T-helper 2 cell treated with Interferon-gamma antibody and Interleukin-4, amounts not matched to agents 5 μg/mL and 100 μg/mL, for 36 hours (primary cell): ENCODE measurements around the gene ADCY2.

ENCODE experiments used
- DNase-seq: peaks from one replicate; pipeline ENCODE4 v3.0.0; 2021; ENCODE audit warnings: low spot score
- H3K27ac Mint-ChIP-seq: one replicate; pipeline ENCODE4 v1.8.0; 2021; ENCODE audit warnings: mild to moderate bottlenecking, mixed read lengths
- H3K27me3 Mint-ChIP-seq: one replicate; pipeline ENCODE4 v1.8.0; 2021; ENCODE audit warnings: low read depth, mixed read lengths
- H3K36me3 Mint-ChIP-seq: one replicate; pipeline ENCODE4 v1.8.0; 2021; ENCODE audit warnings: low read depth, mixed read lengths
- H3K4me1 Mint-ChIP-seq: one replicate; pipeline ENCODE4 v1.8.0; 2021; ENCODE audit warnings: low read depth, mixed read lengths
- H3K4me3 Mint-ChIP-seq: one replicate; pipeline ENCODE4 v1.8.0; 2022; ENCODE audit warnings: mild to moderate bottlenecking, moderate library complexity, mixed read lengths
- H3K9me3 Mint-ChIP-seq: one replicate; pipeline ENCODE4 v1.8.0; 2021; ENCODE audit warnings: mixed read lengths

The ADCY2 gene

DNA sequence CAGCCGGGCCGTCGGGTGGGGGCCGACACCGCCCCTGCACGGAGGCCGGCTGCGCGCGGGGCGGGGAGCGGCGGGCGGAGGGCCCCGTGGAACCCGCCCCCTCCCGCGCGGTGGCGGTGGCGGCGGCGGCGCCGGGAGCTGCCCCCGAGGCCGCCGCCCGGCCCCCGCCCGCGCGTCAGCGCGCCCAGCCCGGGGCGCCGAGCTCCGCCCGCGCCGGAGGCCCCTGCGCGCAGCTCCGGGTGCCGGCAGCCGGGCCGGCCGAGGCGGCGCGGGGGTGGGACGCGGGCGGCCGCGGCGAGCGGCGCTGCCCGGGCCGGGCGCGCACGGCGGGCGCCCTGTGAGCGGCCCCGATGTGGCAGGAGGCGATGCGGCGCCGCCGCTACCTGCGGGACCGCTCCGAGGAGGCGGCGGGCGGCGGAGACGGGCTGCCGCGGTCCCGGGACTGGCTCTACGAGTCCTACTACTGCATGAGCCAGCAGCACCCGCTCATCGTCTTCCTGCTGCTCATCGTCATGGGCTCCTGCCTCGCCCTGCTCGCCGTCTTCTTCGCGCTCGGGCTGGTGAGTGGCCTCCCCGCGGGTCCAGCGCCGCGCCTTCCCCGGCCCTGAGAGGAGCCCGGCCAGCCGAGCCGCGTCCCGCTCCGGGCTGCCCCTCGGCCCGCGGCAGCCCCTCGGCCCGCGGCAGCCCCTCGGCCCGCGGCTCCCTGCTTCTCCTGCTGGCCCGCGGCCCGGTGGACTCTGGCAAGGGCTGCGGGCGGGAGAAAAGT lies at the start of gene ADCY2:
TSS of gene ADCY2 (plus strand) at position 192 of the 766 bp plus-strand sequence. CDS start at position 351, 159 bp downstream.
- Mint-ChIP-seq H3K4me1 (peaks cover 3% of the 10 kb centered on the region), H3K4me3 (no peak within 1 kb of the TSS)
- no peak for DNase-seq

GRCh38 chr5:7347377-7347776 lies 48.6 kb upstream of the ADCY2 start:
- H3K4me3 Mint-ChIP-seq = no peak overlapping the region
- H3K9me3 Mint-ChIP-seq = peaks cover 7% of the 10 kb centered on the region
- H3K27me3 Mint-ChIP-seq = no peaks in the 10 kb centered on the region
- H3K4me1 Mint-ChIP-seq = no peaks in the 10 kb centered on the region
- no peaks in the 10 kb centered on the region for H3K36me3 Mint-ChIP-seq
- H3K27ac Mint-ChIP-seq = no peak overlapping the region
- DNase-seq = no peak

More for the DNA sequence above, at the start of gene ADCY2:
- H3K27ac Mint-ChIP-seq = no peak within 1 kb of the TSS
- no peaks in the 10 kb centered on the region for H3K36me3 Mint-ChIP-seq
- H3K27me3 Mint-ChIP-seq = peaks cover 40% of the 10 kb centered on the region
- H3K9me3 Mint-ChIP-seq = no peaks in the 10 kb centered on the region

DNA sequence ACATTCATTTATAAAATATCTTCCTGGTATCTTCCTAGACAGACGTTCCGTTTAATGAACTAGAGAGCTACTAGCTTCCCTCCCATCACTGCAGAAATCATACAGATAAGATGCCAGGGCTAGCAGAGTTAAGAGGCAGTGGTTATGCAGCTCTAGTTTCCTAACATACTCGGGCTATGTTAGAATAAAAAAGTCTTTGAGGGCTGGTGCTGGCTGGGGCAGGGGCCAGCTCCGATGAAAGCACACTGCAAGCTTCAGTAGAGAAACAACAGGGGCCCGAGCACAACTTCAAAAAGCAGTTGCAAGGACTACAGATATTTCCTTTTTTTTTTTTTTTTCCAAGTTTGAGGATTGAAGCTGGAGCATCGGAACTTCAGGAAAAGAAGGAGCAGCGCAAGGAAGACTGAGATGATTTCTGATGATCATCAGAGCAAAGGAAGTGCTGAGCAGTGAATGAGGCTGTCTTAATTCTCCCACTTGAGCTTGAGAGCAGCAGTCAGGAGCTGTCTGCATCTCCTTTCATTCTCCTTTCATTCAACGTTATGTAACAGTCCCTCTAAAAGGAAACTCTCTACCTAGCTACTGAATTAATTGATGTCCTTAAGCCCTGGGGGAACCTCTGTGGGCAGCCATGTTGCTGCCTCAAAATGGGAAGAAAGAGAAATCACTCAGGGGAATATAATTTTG lies 47.6 kb upstream of the ADCY2 start:
- DNase-seq = no peak
- H3K4me1 Mint-ChIP-seq = no peaks in the 10 kb centered on the region
- no peaks in the 10 kb centered on the region for H3K36me3 Mint-ChIP-seq
- H3K27ac Mint-ChIP-seq = no peak overlapping the region
- peaks cover 6% of the 10 kb centered on the region for H3K9me3 Mint-ChIP-seq
- no peaks in the 10 kb centered on the region for H3K27me3 Mint-ChIP-seq
- H3K4me3 Mint-ChIP-seq = no peak overlapping the region

DNA sequence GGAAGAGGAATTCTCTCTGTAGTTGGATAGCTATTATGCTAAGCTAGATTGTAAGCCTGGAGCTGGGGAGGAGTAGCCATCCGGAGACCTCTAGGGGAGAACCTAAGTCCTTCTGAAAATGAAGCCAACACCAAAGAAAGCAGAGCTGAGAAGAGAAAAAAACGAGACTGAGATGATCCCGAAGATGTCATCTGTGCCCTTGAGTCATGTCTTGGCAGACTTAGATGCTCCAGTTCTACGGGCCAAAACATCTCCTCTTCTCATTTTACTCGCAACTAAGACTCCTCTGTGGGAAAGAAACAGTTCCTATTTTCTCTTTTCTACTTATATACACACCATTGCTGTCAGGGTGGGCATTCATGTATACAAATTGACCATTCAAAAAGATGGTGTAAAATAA lies 34.3 kb upstream of the ADCY2 start:
- Mint-ChIP-seq H3K9me3 (no peaks in the 10 kb centered on the region), H3K27ac (no peak overlapping the region), H3K27me3 (no peaks in the 10 kb centered on the region), H3K36me3 (no peaks in the 10 kb centered on the region), H3K4me3 (no peak overlapping the region), H3K4me1 (no peaks in the 10 kb centered on the region)
- no peak for DNase-seq

DNA sequence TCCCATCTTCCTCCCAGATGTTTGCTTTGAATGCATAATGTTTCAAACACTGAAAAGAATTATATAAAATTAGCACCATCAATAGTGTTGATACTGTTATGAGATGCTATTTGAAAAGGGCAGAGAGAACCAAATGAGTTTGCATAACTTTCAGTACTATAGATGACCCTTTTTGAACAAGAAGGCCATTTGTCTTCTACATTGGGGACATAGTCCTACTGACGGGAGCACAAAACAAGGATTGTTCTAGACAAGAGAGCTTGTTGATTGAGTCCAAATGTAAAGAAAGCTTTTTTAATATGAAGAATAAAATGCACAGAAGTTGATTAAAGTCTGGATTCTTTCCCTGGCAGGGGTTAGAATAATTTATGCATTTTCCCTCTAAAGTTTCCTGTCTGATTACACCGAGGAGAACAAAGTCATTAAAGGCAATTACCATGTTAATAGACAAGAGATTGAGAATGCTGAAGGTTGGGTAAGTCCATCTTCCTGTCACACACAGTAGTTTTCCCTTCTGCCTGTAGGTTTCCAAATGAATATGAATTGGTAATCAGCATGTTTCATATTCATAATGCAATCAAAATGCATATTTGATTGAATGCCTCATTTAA lies 32.8 kb upstream of the ADCY2 start:
- H3K9me3 Mint-ChIP-seq = no peaks in the 10 kb centered on the region
- no peaks in the 10 kb centered on the region for H3K27me3 Mint-ChIP-seq
- no peaks in the 10 kb centered on the region for H3K4me1 Mint-ChIP-seq
- no peak for DNase-seq
- H3K4me3 Mint-ChIP-seq = no peak overlapping the region
- H3K36me3 Mint-ChIP-seq = no peaks in the 10 kb centered on the region
- no peak overlapping the region for H3K27ac Mint-ChIP-seq

DNA sequence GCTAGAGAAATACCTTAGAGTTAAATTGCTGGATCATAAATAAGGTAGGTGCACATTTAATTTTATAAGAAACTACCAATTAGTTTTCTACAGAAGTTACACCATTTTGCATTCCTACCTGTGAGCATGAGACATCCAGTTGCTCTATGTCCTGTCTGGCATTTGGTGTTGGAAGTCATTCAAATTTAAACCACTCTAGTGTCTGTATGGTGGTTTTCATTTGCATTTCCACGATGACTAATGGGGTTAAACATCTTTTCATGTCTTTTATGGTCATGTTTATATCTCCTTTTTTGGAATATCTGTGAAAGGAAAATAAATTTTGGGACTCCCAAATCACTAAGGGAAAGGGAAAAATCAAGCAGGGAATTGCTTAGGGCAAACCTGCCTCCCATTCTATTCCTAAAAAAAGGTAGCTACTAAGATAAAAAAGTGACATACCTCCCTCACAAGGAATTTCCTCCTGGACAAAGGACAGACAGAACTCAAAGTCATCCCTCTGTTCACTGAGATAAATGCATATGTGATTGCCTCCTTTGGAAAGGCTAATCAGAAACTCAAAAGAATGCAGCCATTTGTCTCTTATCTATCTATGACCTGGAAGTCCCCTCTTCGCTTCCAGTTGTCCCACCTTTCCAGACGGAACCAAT lies 31.6 kb upstream of the ADCY2 start:
- no peaks in the 10 kb centered on the region for H3K36me3 Mint-ChIP-seq
- no peaks in the 10 kb centered on the region for H3K27me3 Mint-ChIP-seq
- no peak overlapping the region for H3K4me3 Mint-ChIP-seq
- H3K27ac Mint-ChIP-seq = no peak overlapping the region
- DNase-seq = no peak
- H3K9me3 Mint-ChIP-seq = peaks cover 9% of the 10 kb centered on the region
- H3K4me1 Mint-ChIP-seq = no peaks in the 10 kb centered on the region

DNA sequence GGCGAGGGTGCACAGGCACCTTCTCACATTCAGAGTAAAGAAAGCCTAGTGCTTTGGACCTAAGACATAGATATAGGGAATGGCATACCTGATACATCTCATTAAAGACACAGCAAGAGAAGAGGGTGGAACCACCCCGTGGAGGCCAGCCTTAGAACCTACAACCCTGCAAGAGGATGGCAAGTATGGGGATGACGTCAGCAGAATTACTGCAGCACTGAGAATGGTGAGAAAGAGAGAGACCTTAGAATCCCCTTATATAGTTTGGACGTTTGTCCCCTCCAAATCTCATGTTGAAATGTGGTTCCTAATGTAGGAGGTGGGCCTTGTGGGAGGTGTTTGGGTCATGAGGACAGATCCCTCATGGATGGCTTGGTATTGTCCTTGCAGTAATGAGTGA lies 28.2 kb upstream of the ADCY2 start:
- H3K27ac Mint-ChIP-seq = no peak overlapping the region
- H3K9me3 Mint-ChIP-seq = peaks cover 20% of the 10 kb centered on the region
- no peaks in the 10 kb centered on the region for H3K4me1 Mint-ChIP-seq
- no peaks in the 10 kb centered on the region for H3K27me3 Mint-ChIP-seq
- no peak for DNase-seq
- no peaks in the 10 kb centered on the region for H3K36me3 Mint-ChIP-seq
- no peak overlapping the region for H3K4me3 Mint-ChIP-seq

GRCh38 chr5:7372399-7372798 lies 23.5 kb upstream of the ADCY2 start:
- Mint-ChIP-seq H3K4me1 (no peaks in the 10 kb centered on the region), H3K36me3 (no peaks in the 10 kb centered on the region), H3K9me3 (peaks cover 20% of the 10 kb centered on the region), H3K4me3 (no peak overlapping the region), H3K27me3 (no peaks in the 10 kb centered on the region), H3K27ac (no peak overlapping the region)
- DNase-seq = no peak

- Mint-ChIP-seq H3K27ac (no peak overlapping the region), H3K27me3 (no peaks in the 10 kb centered on the region), H3K4me1 (no peaks in the 10 kb centered on the region), H3K4me3 (no peak overlapping the region), H3K9me3 (peaks cover 13% of the 10 kb centered on the region), H3K36me3 (no peaks in the 10 kb centered on the region)
- DNase-seq = no peak
Measured at GRCh38 chr5:7374186-7374585, 21.8 kb upstream of the ADCY2 start.

DNA sequence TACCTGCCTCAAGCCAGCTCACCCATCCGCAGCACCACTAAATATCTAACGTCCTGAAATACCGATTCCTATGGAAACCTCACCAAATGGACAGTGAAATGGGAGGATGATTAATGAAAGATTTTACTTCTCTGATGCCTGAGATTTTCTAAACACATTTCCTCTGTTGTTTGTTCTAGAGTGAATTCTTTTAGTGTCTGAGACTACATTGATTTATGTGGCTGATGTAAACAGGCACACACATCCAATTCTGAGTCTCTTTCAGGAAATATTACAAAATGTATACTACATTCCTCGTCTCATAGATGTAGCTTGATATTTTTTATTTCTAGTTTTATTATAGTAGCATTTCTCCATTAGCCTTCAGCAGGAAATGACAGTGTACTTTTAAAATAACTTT lies 20.5 kb upstream of the ADCY2 start:
- Mint-ChIP-seq H3K27me3 (no peaks in the 10 kb centered on the region), H3K9me3 (peaks cover 4% of the 10 kb centered on the region), H3K27ac (no peak overlapping the region), H3K4me1 (no peaks in the 10 kb centered on the region), H3K4me3 (no peak overlapping the region), H3K36me3 (no peaks in the 10 kb centered on the region)
- no peak for DNase-seq

- H3K9me3 Mint-ChIP-seq = no peaks in the 10 kb centered on the region
- H3K27me3 Mint-ChIP-seq = no peaks in the 10 kb centered on the region
- no peak overlapping the region for H3K4me3 Mint-ChIP-seq
- DNase-seq = no peak
- no peaks in the 10 kb centered on the region for H3K4me1 Mint-ChIP-seq
- H3K36me3 Mint-ChIP-seq = no peaks in the 10 kb centered on the region
- no peak overlapping the region for H3K27ac Mint-ChIP-seq
Measured at GRCh38 chr5:7376871-7377270, 19.1 kb upstream of the ADCY2 start.

GRCh38 chr5:7377761-7378160 lies 18.2 kb upstream of the ADCY2 start:
- Mint-ChIP-seq H3K4me3 (no peak overlapping the region), H3K27me3 (no peaks in the 10 kb centered on the region), H3K9me3 (no peaks in the 10 kb centered on the region), H3K36me3 (no peaks in the 10 kb centered on the region), H3K27ac (no peak overlapping the region), H3K4me1 (no peaks in the 10 kb centered on the region)
- no peak for DNase-seq

- DNase-seq = no peak
- no peaks in the 10 kb centered on the region for H3K4me1 Mint-ChIP-seq
- no peaks in the 10 kb centered on the region for H3K36me3 Mint-ChIP-seq
- H3K9me3 Mint-ChIP-seq = no peaks in the 10 kb centered on the region
- no peak overlapping the region for H3K4me3 Mint-ChIP-seq
- no peak overlapping the region for H3K27ac Mint-ChIP-seq
- no peaks in the 10 kb centered on the region for H3K27me3 Mint-ChIP-seq
Measured at GRCh38 chr5:7382588-7382987, 13.3 kb upstream of the ADCY2 start.

DNA sequence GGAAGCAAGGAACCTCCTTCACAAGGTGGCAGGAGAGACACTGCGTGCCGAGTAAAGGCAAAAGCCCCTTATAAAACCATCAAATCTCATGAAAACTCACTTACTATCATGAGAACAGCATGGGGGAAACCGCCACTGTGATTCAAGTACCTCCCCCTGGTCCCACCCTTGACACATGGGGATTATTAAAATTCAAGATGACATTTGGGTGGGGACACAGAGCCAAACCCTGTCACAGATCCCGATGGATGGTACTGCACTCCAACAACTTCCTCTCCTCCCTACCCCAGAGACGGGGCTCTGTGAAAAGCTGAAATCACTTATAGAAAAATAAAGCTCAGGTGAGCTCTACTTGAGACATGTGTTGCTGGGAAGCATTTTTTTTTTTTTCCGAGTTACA lies 10.3 kb upstream of the ADCY2 start:
- Mint-ChIP-seq H3K4me1 (no peaks in the 10 kb centered on the region), H3K36me3 (no peaks in the 10 kb centered on the region), H3K4me3 (no peak overlapping the region), H3K9me3 (no peaks in the 10 kb centered on the region), H3K27me3 (no peaks in the 10 kb centered on the region), H3K27ac (no peak overlapping the region)
- no peak for DNase-seq
